ENCODE measurements around the gene GP5.

Gene GP5

GRCh38 chr3:194374935-194375334, 24.1 kb downstream of the GP5 start:
- no peak for TF ChIP-seq CTCF (IDR thresholded peaks at IDR 0.05; ENCODE audit: unreplicated experiment in 3 of 3)
- Mint-ChIP-seq H3K27me3 (ENCODE audit: low read depth) (peaks cover 38% of the 10 kb centered on the region), H3K4me3 (no peak overlapping the region), H3K4me1 (peaks cover 14% of the 10 kb centered on the region), H3K9me3 (no peaks in the 10 kb centered on the region), H3K36me3 (ENCODE audit: low read depth) (no peaks in the 10 kb centered on the region), H3K27ac (peak overlapping the region in 2 of 3 experiments; percentile 8 to 31)

GRCh38 chr3:194373899-194374298, 25.2 kb downstream of the GP5 start:
- TF ChIP-seq CTCF (IDR thresholded peaks at IDR 0.05; ENCODE audit: unreplicated experiment in 3 of 3): no peak
- no peak overlapping the region for H3K27ac Mint-ChIP-seq
- no peak overlapping the region for H3K4me3 Mint-ChIP-seq
- H3K36me3 Mint-ChIP-seq (ENCODE audit: low read depth): no peaks in the 10 kb centered on the region
- H3K27me3 Mint-ChIP-seq (ENCODE audit: low read depth): peaks cover 46% of the 10 kb centered on the region
- peaks cover 17% of the 10 kb centered on the region for H3K4me1 Mint-ChIP-seq
- H3K9me3 Mint-ChIP-seq: no peaks in the 10 kb centered on the region

- Mint-ChIP-seq H3K27me3 (ENCODE audit: low read depth) (peaks cover 49% of the 10 kb centered on the region), H3K4me3 (no peak overlapping the region), H3K36me3 (ENCODE audit: low read depth) (no peaks in the 10 kb centered on the region), H3K4me1 (peaks cover 22% of the 10 kb centered on the region), H3K27ac (no peak overlapping the region), H3K9me3 (no peaks in the 10 kb centered on the region)
- no peak for TF ChIP-seq CTCF (IDR thresholded peaks at IDR 0.05; ENCODE audit: unreplicated experiment in 3 of 3)
These were observed 26.0 kb downstream of the GP5 start for GRCh38 chr3:194373028-194373427.

GRCh38 chr3:194370753-194371152, 28.3 kb downstream of the GP5 start:
- Mint-ChIP-seq H3K4me3 (no peak overlapping the region), H3K9me3 (no peaks in the 10 kb centered on the region), H3K27ac (no peak overlapping the region), H3K36me3 (ENCODE audit: low read depth) (no peaks in the 10 kb centered on the region), H3K4me1 (peaks cover 22% of the 10 kb centered on the region), H3K27me3 (ENCODE audit: low read depth) (peaks cover 58% of the 10 kb centered on the region)
- no peak for TF ChIP-seq CTCF (IDR thresholded peaks at IDR 0.05; ENCODE audit: unreplicated experiment in 3 of 3)

- Mint-ChIP-seq H3K9me3 (no peaks in the 10 kb centered on the region), H3K36me3 (ENCODE audit: low read depth) (no peaks in the 10 kb centered on the region), H3K27ac (no peak within 1 kb of the TSS), H3K4me3 (no peak within 1 kb of the TSS), H3K4me1 (peaks cover 19% of the 10 kb centered on the region), H3K27me3 (ENCODE audit: low read depth) (peaks cover 65% of the 10 kb centered on the region)
- TF ChIP-seq CTCF (IDR thresholded peaks at IDR 0.05; ENCODE audit: unreplicated experiment in 3 of 3): no peak
These were observed 29.4 kb downstream of the GP5 start, which contains the start of gene LRRC15 for GRCh38 chr3:194369522-194370279. TSS of gene LRRC15 (minus strand) at chr3:194369743. CDS start at chr3:194361043, 8,700 bp downstream.

- Mint-ChIP-seq H3K4me1 (peaks cover 25% of the 10 kb centered on the region), H3K4me3 (no peak overlapping the region), H3K9me3 (no peaks in the 10 kb centered on the region), H3K27ac (no peak overlapping the region), H3K27me3 (ENCODE audit: low read depth) (peaks cover 71% of the 10 kb centered on the region), H3K36me3 (ENCODE audit: low read depth) (no peaks in the 10 kb centered on the region)
- TF ChIP-seq CTCF (IDR thresholded peaks at IDR 0.05; ENCODE audit: unreplicated experiment in 3 of 3): no peak
These were observed 30.1 kb downstream of the GP5 start for GRCh38 chr3:194368918-194369317.
